Fibroblast of lung (primary cell): ENCODE results near the gene TRIM62. TPM values are rescaled to one million over a fixed set of nuclear protein-coding genes. Genes with fewer than 3 reads are reported as not detected.
A peak's percentile ranks its signal among the peaks of the same experiment; 100 is the strongest.

ENCODE experiments used
- DNase-seq, 2 donors: peaks; one replicate each; pipeline versions ENCODE4 v3.0.0 to v3.0.0-alpha.2; 2010; ENCODE audit warnings: low read depth in 2 of 2
- H2AFZ ChIP-seq: 2 replicates; pipeline ENCODE4 v1.5.1; 2012; ENCODE audit warnings: low read length, control low read depth, inconsistent platforms
- H3K27ac ChIP-seq: 2 replicates; pipeline ENCODE4 v1.5.1; 2011; ENCODE audit warnings: low read length, control low read depth; ENCODE audit not compliant: insufficient read depth
- H3K27me3 ChIP-seq: 2 replicates; pipeline ENCODE4 v1.5.1; 2011; ENCODE audit warnings: mild to moderate bottlenecking, low read length; ENCODE audit not compliant: control insufficient read depth, insufficient read depth
- H3K36me3 ChIP-seq: 2 replicates; pipeline ENCODE4 v1.5.1; 2011; ENCODE audit warnings: low read length; ENCODE audit not compliant: control insufficient read depth, insufficient read depth
- H3K4me1 ChIP-seq: 2 replicates; pipeline ENCODE4 v1.5.1; 2011; ENCODE audit warnings: low read length; ENCODE audit not compliant: control insufficient read depth, insufficient read depth; ENCODE audit errors: extremely low read depth
- H3K4me2 ChIP-seq: 2 replicates; pipeline ENCODE4 v1.5.1; 2011; ENCODE audit warnings: low read length, control low read depth; ENCODE audit not compliant: insufficient read depth; ENCODE audit errors: extremely low read depth
- H3K4me3 ChIP-seq, 4 experiments: fragments of 200-600 bp in 1 of 4; sonication (generic) in 1 of 4; replicated peaks in 1 of 4; 2 replicates each; pipeline ENCODE4 v1.5.1; 2011 to 2016; ENCODE audit warnings: low read length in 4 of 4, low read depth in 3 of 4, mild to moderate bottlenecking in 3 of 4, control low read depth in 2 of 4, inconsistent platforms in 1 of 4, mixed read lengths in 1 of 4; ENCODE audit not compliant: insufficient read depth in 1 of 4; ENCODE audit errors: control extremely low read depth in 1 of 4
- H3K79me2 ChIP-seq: 2 replicates; pipeline ENCODE4 v1.5.1; 2012; ENCODE audit warnings: mild to moderate bottlenecking, low read length, inconsistent platforms; ENCODE audit not compliant: control insufficient read depth, insufficient read depth
- H3K9ac ChIP-seq: 2 replicates; pipeline ENCODE4 v1.5.1; 2011; ENCODE audit warnings: mild to moderate bottlenecking, low read length, control low read depth; ENCODE audit not compliant: insufficient read depth
- H3K9me3 ChIP-seq: 2 replicates; pipeline ENCODE4 v1.5.1; 2012; ENCODE audit warnings: low read depth, low read length; ENCODE audit not compliant: control insufficient read depth, insufficient read depth
- H4K20me1 ChIP-seq: 2 replicates; pipeline ENCODE4 v1.5.1; 2011; ENCODE audit warnings: low read length; ENCODE audit not compliant: control insufficient read depth, insufficient read depth; ENCODE audit errors: extremely low read depth
- EZH2 ChIP-seq: IDR thresholded peaks from 2 replicates; pipeline ENCODE4 v1.5.1; 2012; ENCODE audit warnings: low read length, control low read depth, mild to moderate bottlenecking; ENCODE audit errors: missing control alignments
- polyA plus RNA-seq, 2 donors: library from polyadenylated mRNA; depleted of rRNA in 1 of 2; stranded (reverse) in 1 of 2; unstranded in 1 of 2; fragments of >200 nt; gene quantifications; 2 replicates each; pipeline ENCODE4 v1.2.1, GENCODE V29; 2011 to 2012; ENCODE audit warnings: missing spikeins in 1 of 2
- total RNA-seq: library from RNA; depleted of rRNA; stranded (reverse); fragments of >200 nt; gene quantifications from 2 replicates; pipeline ENCODE4 v1.2.1, GENCODE V29; 2014
- TF ChIP-seq, protein P1 (sequence below), 2 donors: IDR thresholded peaks in 1 of 2; conservative IDR thresholded peaks in 1 of 2; 1 replicate in 1 of 2; 2 replicates in 1 of 2; pipeline ENCODE4 v1.5.1; 2011 to 2012; ENCODE audit warnings: low read length in 2 of 2, control low read depth in 1 of 2, inconsistent platforms in 1 of 2, low read depth in 1 of 2, mild to moderate bottlenecking in 1 of 2

The TRIM62 gene
- total and polyA plus RNA-seq, 2 donors (not counting 1 experiment from before 2014, with no cell fraction given): 1.8 to 2.4 TPM

DNA sequence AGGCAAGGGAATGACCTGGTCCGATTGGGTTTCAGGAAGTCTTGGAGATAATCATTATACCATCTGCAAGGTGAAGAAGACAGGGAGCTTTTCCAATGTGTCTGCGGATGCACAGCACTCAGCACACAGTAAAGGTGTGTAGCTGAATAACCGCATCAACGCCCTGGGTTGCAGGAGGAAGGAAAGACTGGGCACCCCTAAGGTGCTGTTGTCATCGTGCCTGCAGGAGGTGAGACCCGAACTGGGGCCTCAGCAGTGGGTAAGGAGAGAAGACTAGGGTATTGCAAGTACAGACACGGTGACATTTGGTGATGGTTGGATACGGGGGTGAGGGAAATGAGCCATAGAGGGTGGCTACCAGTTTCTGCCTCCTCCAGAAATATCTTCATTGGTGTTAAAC lies 1.1 kb upstream of the TRIM62 start:
- Histone ChIP-seq H4K20me1 (no peaks in the 10 kb centered on the region), H3K4me1 (peaks cover 6% of the 10 kb centered on the region), H3K79me2 (no peaks in the 10 kb centered on the region), H3K36me3 (no peaks in the 10 kb centered on the region), H3K9me3 (no peaks in the 10 kb centered on the region), H3K4me2 (no peak overlapping the region), H2AFZ (no peak overlapping the region), H3K27me3 (peaks cover 3% of the 10 kb centered on the region), H3K9ac (no peak overlapping the region), H3K4me3 (no peak overlapping the region), H3K27ac (no peak overlapping the region)
- TF ChIP-seq, protein P1, sequence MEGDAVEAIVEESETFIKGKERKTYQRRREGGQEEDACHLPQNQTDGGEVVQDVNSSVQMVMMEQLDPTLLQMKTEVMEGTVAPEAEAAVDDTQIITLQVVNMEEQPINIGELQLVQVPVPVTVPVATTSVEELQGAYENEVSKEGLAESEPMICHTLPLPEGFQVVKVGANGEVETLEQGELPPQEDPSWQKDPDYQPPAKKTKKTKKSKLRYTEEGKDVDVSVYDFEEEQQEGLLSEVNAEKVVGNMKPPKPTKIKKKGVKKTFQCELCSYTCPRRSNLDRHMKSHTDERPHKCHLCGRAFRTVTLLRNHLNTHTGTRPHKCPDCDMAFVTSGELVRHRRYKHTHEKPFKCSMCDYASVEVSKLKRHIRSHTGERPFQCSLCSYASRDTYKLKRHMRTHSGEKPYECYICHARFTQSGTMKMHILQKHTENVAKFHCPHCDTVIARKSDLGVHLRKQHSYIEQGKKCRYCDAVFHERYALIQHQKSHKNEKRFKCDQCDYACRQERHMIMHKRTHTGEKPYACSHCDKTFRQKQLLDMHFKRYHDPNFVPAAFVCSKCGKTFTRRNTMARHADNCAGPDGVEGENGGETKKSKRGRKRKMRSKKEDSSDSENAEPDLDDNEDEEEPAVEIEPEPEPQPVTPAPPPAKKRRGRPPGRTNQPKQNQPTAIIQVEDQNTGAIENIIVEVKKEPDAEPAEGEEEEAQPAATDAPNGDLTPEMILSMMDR (conservative IDR thresholded peaks at IDR 0.05 in 1 of 2, IDR thresholded peaks at IDR 0.05 in 1 of 2; ENCODE audit: low read depth in 1 of 2, low read length in 2 of 2): no peak
- TF ChIP-seq EZH2: no peak
- no peak for DNase-seq

DNA sequence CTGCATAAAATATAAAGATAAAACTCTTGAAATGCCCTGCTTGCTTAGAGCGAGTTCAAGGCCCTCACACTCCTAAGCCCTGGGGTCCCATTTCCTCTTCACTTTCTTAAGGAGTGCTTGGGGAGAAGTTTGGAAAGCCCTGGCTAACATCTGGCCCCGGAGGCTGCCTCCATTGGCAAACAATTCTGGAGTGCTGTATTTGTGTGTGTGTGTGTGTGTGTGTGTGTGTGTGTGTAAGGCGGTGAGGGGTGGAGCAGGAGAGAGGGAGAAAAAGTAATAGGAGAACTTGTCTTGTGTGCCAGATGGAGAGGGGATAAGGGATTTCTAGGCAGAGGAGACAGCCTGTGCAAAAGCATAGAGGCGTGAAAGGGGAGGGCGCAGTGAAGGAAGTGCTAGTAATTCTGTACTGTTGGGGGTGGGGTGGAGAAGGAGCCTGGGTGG lies 578 bp upstream of the TRIM62 start:
- peaks cover 6% of the 10 kb centered on the region for H3K4me1 ChIP-seq
- H3K9me3 ChIP-seq: no peaks in the 10 kb centered on the region
- H3K79me2 ChIP-seq: no peaks in the 10 kb centered on the region
- H3K27ac ChIP-seq: no peak overlapping the region
- H3K4me3 ChIP-seq: peak overlapping the region in 3 of 4 experiments; percentile 43 to 71 (median 68)
- peak overlapping the region; percentile 76 for H3K4me2 ChIP-seq
- peaks cover 3% of the 10 kb centered on the region for H3K27me3 ChIP-seq
- H4K20me1 ChIP-seq: no peaks in the 10 kb centered on the region
- no peak overlapping the region for H3K9ac ChIP-seq
- TF ChIP-seq, protein P1 (conservative IDR thresholded peaks at IDR 0.05 in 1 of 2, IDR thresholded peaks at IDR 0.05 in 1 of 2; ENCODE audit: low read depth in 1 of 2, low read length in 2 of 2): no peak
- TF ChIP-seq EZH2: no peak
- H3K36me3 ChIP-seq: no peaks in the 10 kb centered on the region
- H2AFZ ChIP-seq: peak overlapping the region; percentile 37
- DNase-seq: peak; percentile 72 to 85

DNA sequence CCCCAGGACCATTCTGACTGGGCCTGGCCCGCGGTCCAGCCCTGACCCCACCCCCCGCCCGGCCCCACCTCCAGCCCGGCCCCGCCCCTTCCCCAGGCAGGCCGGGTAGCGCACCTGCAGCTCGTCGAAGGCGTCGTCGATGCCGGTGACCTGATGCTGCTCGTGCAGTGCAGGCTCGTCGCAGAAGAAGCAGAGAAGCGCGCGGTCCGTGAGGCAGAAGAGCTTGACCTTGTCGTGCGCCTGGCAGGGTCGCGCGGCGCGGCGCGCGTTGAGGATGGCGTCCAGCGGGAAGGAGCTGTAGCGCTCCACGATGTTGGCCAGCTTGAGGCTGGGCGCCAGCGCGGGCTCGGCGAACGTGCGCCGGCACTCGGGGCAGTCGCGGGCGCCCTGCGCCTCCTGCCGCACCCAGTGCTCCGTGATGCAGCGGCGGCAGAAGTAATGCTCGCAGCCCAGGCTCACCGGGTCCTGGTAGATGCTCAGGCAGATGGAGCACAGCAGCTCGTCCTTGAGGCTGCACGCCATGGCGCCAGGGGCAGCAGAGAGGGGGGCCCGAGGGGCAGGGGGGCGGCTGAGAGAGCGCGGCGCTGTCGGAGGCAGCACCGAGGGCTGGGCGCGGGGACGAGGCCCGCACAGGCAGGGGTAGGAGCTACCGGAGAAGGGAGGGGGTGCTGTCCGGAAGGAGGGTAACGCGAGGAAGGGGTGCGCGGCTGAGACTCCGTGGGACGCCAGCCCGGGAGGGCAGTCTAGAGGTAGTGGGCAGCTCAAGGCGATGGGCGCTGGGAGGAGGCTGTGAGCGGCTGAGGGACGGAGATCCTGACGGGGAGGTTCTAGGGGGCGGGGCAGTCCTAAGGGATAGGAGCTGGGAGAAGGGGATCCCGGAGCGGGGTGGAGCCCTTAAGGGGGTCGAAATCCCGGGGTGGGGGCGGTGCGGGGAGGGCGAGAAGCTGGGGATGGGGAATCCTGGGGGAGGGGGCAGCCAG lies 642 bp downstream of the TRIM62 start:
- H3K4me3 ChIP-seq: peak overlapping the region; percentile 67 to 71 (median 69)
- no peaks in the 10 kb centered on the region for H3K79me2 ChIP-seq
- no peak for TF ChIP-seq EZH2
- TF ChIP-seq, protein P1 (conservative IDR thresholded peaks at IDR 0.05 in 1 of 2, IDR thresholded peaks at IDR 0.05 in 1 of 2; ENCODE audit: low read depth in 1 of 2, low read length in 2 of 2): no peak
- peak; percentile 34 to 52 for DNase-seq
- H3K27me3 ChIP-seq: peaks cover 3% of the 10 kb centered on the region
- H3K9me3 ChIP-seq: no peaks in the 10 kb centered on the region
- peaks cover 6% of the 10 kb centered on the region for H3K4me1 ChIP-seq
- no peaks in the 10 kb centered on the region for H4K20me1 ChIP-seq
- H2AFZ ChIP-seq: peak overlapping the region; percentile 77
- H3K36me3 ChIP-seq: no peaks in the 10 kb centered on the region
- H3K4me2 ChIP-seq: peak overlapping the region; percentile 87
- peak overlapping the region; percentile 8 for H3K9ac ChIP-seq
- no peak overlapping the region for H3K27ac ChIP-seq
